IMR-90 (cell line): ENCODE measurements around the gene MTTP. TPM values are rescaled to one million over a fixed set of nuclear protein-coding genes. Genes with fewer than 3 reads are reported as not detected.

Source experiments
- ATAC-seq: fragments of 200-7000 bp; cut with Tn5 transposase; 2 replicates; pipeline ENCODE4 v1.9.1; 2020; ENCODE audit warnings: low read depth, mild to moderate bottlenecking, moderate library complexity
- BruUV-seq: library from RNA; stranded (reverse); fragments of 400-500 nt; replicated peaks from 2 replicates; lab custom pipeline; 2021; lab: Mats Ljungman, UMichigan
- CTCF ChIA-PET: fragments of 300-600 bp; formaldehyde crosslinking; extraction: SDS; loops from one replicate; lab custom pipeline; 2021; ENCODE audit warnings: antibody characterized with exemption; lab: Yijun Ruan, JAX
- POLR2A ChIA-PET: fragments of 300-600 bp; sonication (Branson Sonifier 250); formaldehyde crosslinking; loops from one replicate; lab custom pipeline; 2022; ENCODE audit warnings: antibody characterized with exemption; ENCODE audit not compliant: unreplicated experiment; lab: Charles Lee
- DNase-seq: peaks from one replicate; pipeline ENCODE4 v3.0.0; 2013
- H2AFZ ChIP-seq: replicated peaks from 2 replicates; pipeline ENCODE3; 2013; ENCODE audit warnings: low read length, mild to moderate bottlenecking; ENCODE audit not compliant: poor library complexity
- H2AK5ac ChIP-seq: 2 replicates; pipeline ENCODE4 v1.6.1; 2013; ENCODE audit warnings: low read depth, low read length, inconsistent platforms
- H2AK9ac ChIP-seq: replicated peaks from 2 replicates; pipeline ENCODE3; 2013; ENCODE audit warnings: mild to moderate bottlenecking, low read depth, low read length, moderate library complexity; ENCODE audit not compliant: poor library complexity
- H2BK120ac ChIP-seq: 2 replicates; pipeline ENCODE4 v1.6.1; 2013; ENCODE audit warnings: low read depth, low read length, inconsistent platforms
- H2BK15ac ChIP-seq: 3 replicates; pipeline ENCODE4 v1.6.1; 2013; ENCODE audit warnings: low read depth, low read length, inconsistent platforms
- H2BK20ac ChIP-seq: 2 replicates; pipeline ENCODE4 v1.6.1; 2013; ENCODE audit warnings: low read depth, mild to moderate bottlenecking, inconsistent platforms, low read length, moderate library complexity
- H2BK5ac ChIP-seq: 2 replicates; pipeline ENCODE4 v1.6.1; 2013; ENCODE audit warnings: mild to moderate bottlenecking, low read depth, low read length, inconsistent platforms; ENCODE audit not compliant: poor library complexity, severe bottlenecking
- H3K14ac ChIP-seq: replicated peaks from 2 replicates; pipeline ENCODE4 v1.6.1; 2013; ENCODE audit warnings: low read depth, low read length, inconsistent platforms
- H3K18ac ChIP-seq: 2 replicates; pipeline ENCODE4 v1.6.1; 2013; ENCODE audit warnings: low read depth, low read length, control low read depth
- H3K23ac ChIP-seq: 2 replicates; pipeline ENCODE4 v1.6.1; 2013; ENCODE audit warnings: low read depth, low read length, inconsistent platforms
- H3K27ac ChIP-seq: 2 replicates; pipeline ENCODE4 v1.5.1; 2013; ENCODE audit warnings: mild to moderate bottlenecking, control low read depth, low read length; ENCODE audit not compliant: insufficient read depth
- H3K27me3 ChIP-seq: 2 replicates; pipeline ENCODE4 v1.6.1; 2013; ENCODE audit warnings: low read length; ENCODE audit not compliant: control insufficient read depth, insufficient read depth
- H3K36me3 ChIP-seq: 2 replicates; pipeline ENCODE4 v1.6.1; 2013; ENCODE audit warnings: low read length, mixed read lengths; ENCODE audit not compliant: control insufficient read depth, insufficient read depth
- H3K4ac ChIP-seq: 2 replicates; pipeline ENCODE4 v1.6.1; 2013; ENCODE audit warnings: low read depth, low read length, inconsistent platforms
- H3K4me1 ChIP-seq: 2 replicates; pipeline ENCODE4 v1.6.1; 2013; ENCODE audit warnings: low read length, mixed read lengths; ENCODE audit not compliant: control insufficient read depth, insufficient read depth
- H3K4me2 ChIP-seq: 2 replicates; pipeline ENCODE4 v1.6.1; 2013; ENCODE audit warnings: low read depth, mild to moderate bottlenecking, control low read depth, low read length, moderate library complexity
- H3K4me3 ChIP-seq: 2 replicates; pipeline ENCODE4 v1.5.1; 2013; ENCODE audit warnings: low read depth, mild to moderate bottlenecking, control low read depth, low read length, moderate library complexity; ENCODE audit not compliant: insufficient read depth
- H3K56ac ChIP-seq: 2 replicates; pipeline ENCODE4 v1.6.1; 2013; ENCODE audit warnings: low read length, inconsistent platforms; ENCODE audit not compliant: insufficient read depth; ENCODE audit errors: extremely low read depth
- H3K79me1 ChIP-seq, 2 experiments: 2 replicates each; pipeline ENCODE4 v1.6.1; 2013; ENCODE audit warnings: low read length in 2 of 2, inconsistent platforms in 1 of 2, low read depth in 1 of 2
- H3K9ac ChIP-seq: 2 replicates; pipeline ENCODE4 v1.6.1; 2013; ENCODE audit warnings: low read depth, low read length, control low read depth
- H3K9me1 ChIP-seq: 2 replicates; pipeline ENCODE4 v1.6.1; 2013; ENCODE audit warnings: low read length, inconsistent platforms; ENCODE audit not compliant: insufficient read depth
- H3K9me3 ChIP-seq: 2 replicates; pipeline ENCODE4 v1.6.1; 2013; ENCODE audit warnings: low read length; ENCODE audit not compliant: control insufficient read depth, insufficient read depth
- H4K20me1 ChIP-seq: 2 replicates; pipeline ENCODE4 v1.6.1; 2013; ENCODE audit warnings: low read length, inconsistent platforms; ENCODE audit not compliant: insufficient read depth
- H4K5ac ChIP-seq: 2 replicates; pipeline ENCODE4 v1.6.1; 2013; ENCODE audit warnings: mild to moderate bottlenecking, low read depth, low read length, control low read depth
- H4K8ac ChIP-seq, 2 experiments: 2 replicates each; pipeline ENCODE4 v1.6.1; 2013; ENCODE audit warnings: low read depth in 2 of 2, low read length in 2 of 2, control low read depth in 1 of 2, inconsistent platforms in 1 of 2
- H4K91ac ChIP-seq: 2 replicates; pipeline ENCODE4 v1.6.1; 2013; ENCODE audit warnings: low read depth, low read length, inconsistent platforms; ENCODE audit not compliant: insufficient read depth
- CEBPB ChIP-seq: IDR thresholded peaks from 2 replicates; pipeline ENCODE4 v1.6.1; 2012; ENCODE audit warnings: low read depth, low read length, improper control_type of control experiment
- CHD1 ChIP-seq: IDR thresholded peaks from 2 replicates; pipeline ENCODE4 v1.6.1; 2012; ENCODE audit warnings: low read depth, low read length, improper control_type of control experiment
- MAFK ChIP-seq: IDR thresholded peaks from 2 replicates; pipeline ENCODE4 v1.6.1; 2012; ENCODE audit warnings: low read depth, low read length, improper control_type of control experiment
- MAZ ChIP-seq: IDR thresholded peaks from 2 replicates; pipeline ENCODE4 v1.6.1; 2012; ENCODE audit warnings: low read depth, mild to moderate bottlenecking, low read length, improper control_type of control experiment, moderate library complexity, borderline replicate concordance
- NFE2L2 ChIP-seq: fragments of 150-350 bp; IDR thresholded peaks from 2 replicates; pipeline ENCODE4 v1.6.1; 2016; ENCODE audit warnings: low read depth, mild to moderate bottlenecking, low read length
- RAD21 ChIP-seq: IDR thresholded peaks from 2 replicates; pipeline ENCODE4 v1.6.1; 2012; ENCODE audit warnings: low read length, improper control_type of control experiment
- RCOR1 ChIP-seq: IDR thresholded peaks from 2 replicates; pipeline ENCODE4 v1.6.1; 2012; ENCODE audit warnings: mild to moderate bottlenecking, low read length, improper control_type of control experiment; ENCODE audit not compliant: insufficient replicate concordance
- RFX5 ChIP-seq: IDR thresholded peaks from 2 replicates; pipeline ENCODE4 v1.8.0; 2012; ENCODE audit warnings: low read depth, mild to moderate bottlenecking, low read length, moderate library complexity
- WGBS, 2 experiments: methylation state at CpG; one replicate each; pipeline versions ENCODE4 v1.1.5 to v1.1.7; 2013; ENCODE audit warnings: missing lambda C conversion rate in 2 of 2; ENCODE audit not compliant: insufficient read length in 1 of 2; ENCODE audit errors: extremely low coverage in 2 of 2; 5-methylcytosine and 5-hydroxymethylcytosine counted together
- dilution Hi-C: fragments of 300-500 bp; cut with HindIII; formaldehyde crosslinking; loops from one replicate; pipeline ENCODE4 v1.14.3; 2018; ENCODE audit warnings: low sequenced_read_pairs; ENCODE audit not compliant: unreplicated experiment
- in situ Hi-C: fragments of 300-500 bp; cut with MboI; formaldehyde crosslinking; loops from 3 replicates; pipeline ENCODE4 v1.14.3; 2019; ENCODE audit warnings: low sequenced_read_pairs, inconsistent platforms, mixed read lengths
- intact Hi-C: fragments of 100-400 bp; cut with micrococcal nuclease; formaldehyde crosslinking; loops from 2 replicates; pipeline ENCODE4 v1.10.0; 2022
- polyA plus RNA-seq, 3 experiments: library from polyadenylated mRNA; depleted of rRNA; stranded (reverse); fragments of >200 nt; gene quantifications; 2 replicates each; pipeline ENCODE4 v1.2.3, GENCODE V29; 2012; ENCODE audit warnings: low replicate concordance in 1 of 3
- total RNA-seq: library from RNA; depleted of rRNA; stranded (reverse); fragments of >200 nt; gene quantifications from 2 replicates; pipeline ENCODE4 v1.2.3, GENCODE V29; 2012
- TF ChIP-seq, protein P1 (sequence below): fragments of 150-350 bp; IDR thresholded peaks from 2 replicates; pipeline ENCODE4 v1.6.1; 2016; ENCODE audit warnings: low read depth, mild to moderate bottlenecking, low read length, moderate library complexity, borderline replicate concordance
- TF ChIP-seq, protein P2 (sequence below): fragments of 150-350 bp; IDR thresholded peaks from 2 replicates; pipeline ENCODE4 v1.6.1; 2017; ENCODE audit warnings: mild to moderate bottlenecking, antibody characterized with exemption, low read length, low read depth

The MTTP gene
- total and polyA plus RNA-seq, 2 of the 4 experiments (the other 2 are of a cell fraction): under 0.01 to 0.03 TPM

GRCh38 chr4:99617374-99617773 is 42.8 kb downstream of the MTTP start:
- no peak overlapping the region for H3K27ac ChIP-seq
- POLR2A ChIA-PET: no interaction called here
- no peak overlapping the region for H3K4me3 ChIP-seq
- CTCF ChIA-PET: no interaction called here
- H4K91ac ChIP-seq: no peak overlapping the region
- no peak overlapping the region for H3K56ac ChIP-seq
- intact Hi-C loops: no loop called here
- no peak for DNase-seq
- no peak overlapping the region for H2AK9ac ChIP-seq
- no peak overlapping the region for H3K4me2 ChIP-seq
- H4K8ac ChIP-seq: no peak overlapping the region
- in situ Hi-C loops: no loop called here
- no peak overlapping the region for H2AK5ac ChIP-seq
- dilution Hi-C loops: no loop called here
- H2BK20ac ChIP-seq: no peak overlapping the region
- H2BK120ac ChIP-seq: no peak overlapping the region
- no peak overlapping the region for H3K9ac ChIP-seq
- H2BK5ac ChIP-seq: no peak overlapping the region
- no peaks in the 10 kb centered on the region for H3K79me1 ChIP-seq
- H4K5ac ChIP-seq: no peak overlapping the region
- H3K23ac ChIP-seq: no peak overlapping the region
- no TSS peak for BruUV-seq
- H3K27me3 ChIP-seq: peaks cover 1% of the 10 kb centered on the region; the same call in 1 of the 2 replicates
- H3K18ac ChIP-seq: no peak overlapping the region
- no peaks in the 10 kb centered on the region for H3K36me3 ChIP-seq
- TF ChIP-seq, protein P1, sequence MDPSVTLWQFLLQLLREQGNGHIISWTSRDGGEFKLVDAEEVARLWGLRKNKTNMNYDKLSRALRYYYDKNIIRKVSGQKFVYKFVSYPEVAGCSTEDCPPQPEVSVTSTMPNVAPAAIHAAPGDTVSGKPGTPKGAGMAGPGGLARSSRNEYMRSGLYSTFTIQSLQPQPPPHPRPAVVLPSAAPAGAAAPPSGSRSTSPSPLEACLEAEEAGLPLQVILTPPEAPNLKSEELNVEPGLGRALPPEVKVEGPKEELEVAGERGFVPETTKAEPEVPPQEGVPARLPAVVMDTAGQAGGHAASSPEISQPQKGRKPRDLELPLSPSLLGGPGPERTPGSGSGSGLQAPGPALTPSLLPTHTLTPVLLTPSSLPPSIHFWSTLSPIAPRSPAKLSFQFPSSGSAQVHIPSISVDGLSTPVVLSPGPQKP: no peak
- TF ChIP-seq RCOR1 (no peak), RAD21 (no peak), NFE2L2 (no peak), CHD1 (no peak), CEBPB (no peak), MAZ (no peak), MAFK (no peak), RFX5 (no peak)
- TF ChIP-seq, protein P2, sequence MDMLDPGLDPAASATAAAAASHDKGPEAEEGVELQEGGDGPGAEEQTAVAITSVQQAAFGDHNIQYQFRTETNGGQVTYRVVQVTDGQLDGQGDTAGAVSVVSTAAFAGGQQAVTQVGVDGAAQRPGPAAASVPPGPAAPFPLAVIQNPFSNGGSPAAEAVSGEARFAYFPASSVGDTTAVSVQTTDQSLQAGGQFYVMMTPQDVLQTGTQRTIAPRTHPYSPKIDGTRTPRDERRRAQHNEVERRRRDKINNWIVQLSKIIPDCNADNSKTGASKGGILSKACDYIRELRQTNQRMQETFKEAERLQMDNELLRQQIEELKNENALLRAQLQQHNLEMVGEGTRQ: no peak
- ATAC-seq: no peak
- H2AFZ ChIP-seq: no peak overlapping the region
- no peak overlapping the region for H2BK15ac ChIP-seq
- no peaks in the 10 kb centered on the region for H3K9me1 ChIP-seq
- WGBS, 2 experiments: no CpG with 5 or more reads among the region's 1 CpG
- no peaks in the 10 kb centered on the region for H3K4me1 ChIP-seq
- H4K20me1 ChIP-seq: no peaks in the 10 kb centered on the region
- no peaks in the 10 kb centered on the region for H3K9me3 ChIP-seq
- no peak overlapping the region for H3K14ac ChIP-seq
- no peak overlapping the region for H3K4ac ChIP-seq
